ENCODE data around the gene SCAMP4. TPM values are rescaled to one million over a fixed set of nuclear protein-coding genes. Genes with fewer than 3 reads are reported as not detected.

SCAMP4 gene
- total and polyA plus RNA-seq, 2 of the 13 experiments (the other 11 are each of a cell fraction or from before 2014, with no cell fraction given), result 10.7 to 13.7 TPM

DNA sequence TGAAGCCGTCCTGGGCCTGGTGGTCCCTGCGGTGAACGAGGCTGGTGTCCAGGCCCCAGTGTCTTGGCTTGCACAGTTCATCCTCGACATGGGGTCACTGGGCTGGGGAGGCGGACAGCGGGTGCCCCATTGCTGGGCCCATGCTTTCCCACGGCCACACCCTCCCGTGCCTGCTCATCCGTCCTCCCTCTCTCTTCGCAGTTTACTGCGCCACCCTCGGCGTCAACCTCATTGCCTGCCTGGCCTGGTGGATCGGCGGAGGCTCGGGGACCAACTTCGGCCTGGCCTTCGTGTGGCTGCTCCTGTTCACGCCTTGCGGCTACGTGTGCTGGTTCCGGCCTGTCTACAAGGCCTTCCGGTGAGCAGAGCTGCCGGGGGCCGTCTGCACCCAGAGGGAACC is 12.7 kb downstream of the SCAMP4 start:
- H4K20me1 ChIP-seq (ENCODE audit: insufficient read depth, low read length), result no peaks in the 10 kb centered on the region
- intact Hi-C loops (cut with micrococcal nuclease; ENCODE audit: unreplicated experiment) (no loop called here), in situ Hi-C loops (cut with HindIII; ENCODE audit: extremely low pct_ligation_motif_present, low pct_unique_long_range_greater_than_20kb) (no loop called here)
- WGBS (ENCODE audit: low lambda C conversion rate), result 97% methylated on average over 18 of the region's 25 CpGs
- H3K9me3 ChIP-seq (ENCODE audit: low read length), result no peaks in the 10 kb centered on the region
- no peak for TF ChIP-seq KLF16 (CRISPR knock-in tag; IDR thresholded peaks at IDR 0.05)
- TF ChIP-seq AGO2 (optimal IDR thresholded peaks at IDR 0.05; ENCODE audit: low read depth, low read length), result peak; percentile 18
- no peak for DNase-seq (ENCODE audit: low spot score)
- H2AFZ ChIP-seq (ENCODE audit: low read length), result no peak overlapping the region
- FAIRE-seq, result no peak
- no peak overlapping the region for H3K4me3 ChIP-seq (replicated peaks in 1 of 3; ENCODE audit: insufficient read depth in 1 of 3, low read depth in 2 of 3, low read length in 3 of 3)
- no peak overlapping the region for H3K4me2 ChIP-seq (ENCODE audit: low read depth, low read length)
- no peak overlapping the region for H3K9ac ChIP-seq (ENCODE audit: insufficient read depth, low read depth, low read length)
- H3K36me3 ChIP-seq (replicated peaks in 1 of 2; ENCODE audit: control insufficient read depth in 1 of 2, insufficient read depth in 2 of 2, low read length in 2 of 2), result peaks cover 23 to 53% of the 10 kb centered on the region in 2 experiments; a peak in 4 of 5 replicates
- POLR2A ChIA-PET, result no interaction called here
- peaks cover 6% of the 10 kb centered on the region for H3K79me2 ChIP-seq (ENCODE audit: insufficient read depth, low read length)
- no peaks in the 10 kb centered on the region; a peak in 1 of 5 replicates for H3K27me3 ChIP-seq (ENCODE audit: control insufficient read depth in 1 of 2, insufficient read depth in 2 of 2, low read length in 2 of 2)
- no peaks in the 10 kb centered on the region for H3K4me1 ChIP-seq (ENCODE audit: insufficient read depth, low read length)
- no TSS peak for BruUV-seq (replicated peaks)
- no peak overlapping the region for H3K27ac ChIP-seq (ENCODE audit: extremely low read length, insufficient read depth, low read length)
- CTCF ChIA-PET (ENCODE audit: low intra/inter-chr PET ratio, low total read pairs), result no interaction called here
- no peak for ATAC-seq

DNA sequence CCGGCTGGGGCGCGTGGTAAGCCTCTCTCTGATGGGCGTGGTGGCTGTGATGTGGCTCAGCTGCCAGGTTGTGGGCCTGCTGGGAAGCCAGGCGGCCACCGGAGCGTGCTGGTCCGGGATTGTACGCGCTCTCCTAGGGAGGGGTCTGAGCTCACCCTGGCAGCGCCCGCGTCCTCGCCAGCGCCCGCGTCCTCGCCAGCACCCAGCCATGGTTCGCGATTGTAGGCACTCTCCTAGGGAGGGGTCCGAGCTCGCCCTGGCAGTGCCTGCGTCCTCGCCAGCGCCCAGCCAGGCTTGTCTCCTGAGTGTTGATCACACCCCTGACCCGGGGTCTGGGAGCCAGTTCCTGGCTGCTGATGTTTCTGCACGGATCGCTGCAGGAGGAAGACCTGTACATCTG is 13.8 kb downstream of the SCAMP4 start:
- no peak overlapping the region for H3K27ac ChIP-seq (ENCODE audit: extremely low read length, insufficient read depth, low read length)
- intact Hi-C loops (cut with micrococcal nuclease; ENCODE audit: unreplicated experiment) (no loop called here), in situ Hi-C loops (cut with HindIII; ENCODE audit: extremely low pct_ligation_motif_present, low pct_unique_long_range_greater_than_20kb) (no loop called here)
- no peaks in the 10 kb centered on the region for H3K9me3 ChIP-seq (ENCODE audit: low read length)
- H3K79me2 ChIP-seq (ENCODE audit: insufficient read depth, low read length), result peaks cover 3% of the 10 kb centered on the region
- H3K9ac ChIP-seq (ENCODE audit: insufficient read depth, low read depth, low read length), result no peak overlapping the region
- H3K36me3 ChIP-seq (replicated peaks in 1 of 2; ENCODE audit: control insufficient read depth in 1 of 2, insufficient read depth in 2 of 2, low read length in 2 of 2), result peaks cover 22 to 45% of the 10 kb centered on the region in 2 experiments; a peak in 4 of 5 replicates
- CTCF ChIA-PET (ENCODE audit: low intra/inter-chr PET ratio, low total read pairs), result no interaction called here
- no peak overlapping the region for H3K4me3 ChIP-seq (replicated peaks in 1 of 3; ENCODE audit: insufficient read depth in 1 of 3, low read depth in 2 of 3, low read length in 3 of 3)
- no peak for ATAC-seq
- POLR2A ChIA-PET, result no interaction called here
- FAIRE-seq, result no peak
- no TSS peak for BruUV-seq (replicated peaks)
- H3K27me3 ChIP-seq (ENCODE audit: control insufficient read depth in 1 of 2, insufficient read depth in 2 of 2, low read length in 2 of 2), result no peaks in the 10 kb centered on the region; a peak in 1 of 5 replicates
- 96% methylated on average over 8 of the region's 28 CpGs for WGBS (ENCODE audit: low lambda C conversion rate)
- no peak overlapping the region for H2AFZ ChIP-seq (ENCODE audit: low read length)
- DNase-seq (ENCODE audit: low spot score), result no peak
- H3K4me2 ChIP-seq (ENCODE audit: low read depth, low read length), result no peak overlapping the region
- no peaks in the 10 kb centered on the region for H4K20me1 ChIP-seq (ENCODE audit: insufficient read depth, low read length)
- no peak for TF ChIP-seq IKZF1 (IDR thresholded peaks at IDR 0.05)
- TF ChIP-seq, protein P1, sequence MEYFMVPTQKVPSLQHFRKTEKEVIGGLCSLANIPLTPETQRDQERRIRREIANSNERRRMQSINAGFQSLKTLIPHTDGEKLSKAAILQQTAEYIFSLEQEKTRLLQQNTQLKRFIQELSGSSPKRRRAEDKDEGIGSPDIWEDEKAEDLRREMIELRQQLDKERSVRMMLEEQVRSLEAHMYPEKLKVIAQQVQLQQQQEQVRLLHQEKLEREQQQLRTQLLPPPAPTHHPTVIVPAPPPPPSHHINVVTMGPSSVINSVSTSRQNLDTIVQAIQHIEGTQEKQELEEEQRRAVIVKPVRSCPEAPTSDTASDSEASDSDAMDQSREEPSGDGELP (IDR thresholded peaks at IDR 0.05; ENCODE audit: borderline replicate concordance, low read depth), result no peak
- TF ChIP-seq SATB2 (CRISPR knock-in tag; IDR thresholded peaks at IDR 0.05), result no peak
- TF ChIP-seq, protein P2, sequence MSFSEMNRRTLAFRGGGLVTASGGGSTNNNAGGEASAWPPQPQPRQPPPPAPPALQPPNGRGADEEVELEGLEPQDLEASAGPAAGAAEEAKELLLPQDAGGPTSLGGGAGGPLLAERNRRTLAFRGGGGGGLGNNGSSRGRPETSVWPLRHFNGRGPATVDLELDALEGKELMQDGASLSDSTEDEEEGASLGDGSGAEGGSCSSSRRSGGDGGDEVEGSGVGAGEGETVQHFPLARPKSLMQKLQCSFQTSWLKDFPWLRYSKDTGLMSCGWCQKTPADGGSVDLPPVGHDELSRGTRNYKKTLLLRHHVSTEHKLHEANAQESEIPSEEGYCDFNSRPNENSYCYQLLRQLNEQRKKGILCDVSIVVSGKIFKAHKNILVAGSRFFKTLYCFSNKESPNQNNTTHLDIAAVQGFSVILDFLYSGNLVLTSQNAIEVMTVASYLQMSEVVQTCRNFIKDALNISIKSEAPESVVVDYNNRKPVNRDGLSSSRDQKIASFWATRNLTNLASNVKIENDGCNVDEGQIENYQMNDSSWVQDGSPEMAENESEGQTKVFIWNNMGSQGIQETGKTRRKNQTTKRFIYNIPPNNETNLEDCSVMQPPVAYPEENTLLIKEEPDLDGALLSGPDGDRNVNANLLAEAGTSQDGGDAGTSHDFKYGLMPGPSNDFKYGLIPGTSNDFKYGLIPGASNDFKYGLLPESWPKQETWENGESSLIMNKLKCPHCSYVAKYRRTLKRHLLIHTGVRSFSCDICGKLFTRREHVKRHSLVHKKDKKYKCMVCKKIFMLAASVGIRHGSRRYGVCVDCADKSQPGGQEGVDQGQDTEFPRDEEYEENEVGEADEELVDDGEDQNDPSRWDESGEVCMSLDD (CRISPR knock-in tag; IDR thresholded peaks at IDR 0.05; ENCODE audit: borderline replicate concordance), result no peak
- TF ChIP-seq HNF4G (IDR thresholded peaks at IDR 0.05; ENCODE audit: borderline replicate concordance, low read depth, low read length), result no peak
- TF ChIP-seq HNF4G (CRISPR knock-in tag; IDR thresholded peaks at IDR 0.05; ENCODE audit: borderline replicate concordance, low read depth), result no peak
- TF ChIP-seq ZNF30 (CRISPR knock-in tag; IDR thresholded peaks at IDR 0.05), result no peak
- no peak for TF ChIP-seq PHF21A (CRISPR knock-in tag; IDR thresholded peaks at IDR 0.05)
- TF ChIP-seq SYNCRIP (IDR thresholded peaks at IDR 0.05; ENCODE audit: insufficient read depth, low read depth, low read length), result no peak
- no peaks in the 10 kb centered on the region for H3K4me1 ChIP-seq (ENCODE audit: insufficient read depth, low read length)

Data from HepG2 (cell line).